BE2C (cell line): ENCODE results near the gene PCBP3.

ENCODE experiments used
- DNase-seq: peaks from one replicate; pipeline ENCODE4 v3.0.0-alpha.2; 2020
- H3K27me3 ChIP-seq: fragments of 250-450 bp; sonication (Bioruptor Pico); 2 replicates; pipeline ENCODE4 v1.5.1; 2020; ENCODE audit warnings: mild to moderate bottlenecking
- H3K36me3 ChIP-seq: fragments of 250-450 bp; sonication (Bioruptor Pico); 2 replicates; pipeline ENCODE4 v1.5.1; 2020; ENCODE audit warnings: mild to moderate bottlenecking
- H3K4me1 ChIP-seq: fragments of 250-450 bp; sonication (Bioruptor Pico); 2 replicates; pipeline ENCODE4 v1.5.1; 2020
- H3K4me3 ChIP-seq: 2 replicates; pipeline ENCODE4 v1.5.1; 2011; ENCODE audit warnings: low read depth, low read length
- H3K9me3 ChIP-seq: fragments of 250-450 bp; sonication (Bioruptor Pico); 2 replicates; pipeline ENCODE4 v1.5.1; 2020
- TF ChIP-seq, protein P1 (sequence below): IDR thresholded peaks from 2 replicates; pipeline ENCODE4 v1.5.1; 2012; ENCODE audit warnings: mild to moderate bottlenecking, low read depth, low read length

The PCBP3 gene

GRCh38 chr21:45741691-45742090 lies 98.2 kb downstream of the PCBP3 start:
- Histone ChIP-seq H3K4me1 (peaks cover 20% of the 10 kb centered on the region), H3K27me3 (no peaks in the 10 kb centered on the region), H3K36me3 (peaks cover 14% of the 10 kb centered on the region), H3K9me3 (no peaks in the 10 kb centered on the region), H3K4me3 (no peak overlapping the region)
- DNase-seq = peak; percentile 70
- TF ChIP-seq, protein P1, sequence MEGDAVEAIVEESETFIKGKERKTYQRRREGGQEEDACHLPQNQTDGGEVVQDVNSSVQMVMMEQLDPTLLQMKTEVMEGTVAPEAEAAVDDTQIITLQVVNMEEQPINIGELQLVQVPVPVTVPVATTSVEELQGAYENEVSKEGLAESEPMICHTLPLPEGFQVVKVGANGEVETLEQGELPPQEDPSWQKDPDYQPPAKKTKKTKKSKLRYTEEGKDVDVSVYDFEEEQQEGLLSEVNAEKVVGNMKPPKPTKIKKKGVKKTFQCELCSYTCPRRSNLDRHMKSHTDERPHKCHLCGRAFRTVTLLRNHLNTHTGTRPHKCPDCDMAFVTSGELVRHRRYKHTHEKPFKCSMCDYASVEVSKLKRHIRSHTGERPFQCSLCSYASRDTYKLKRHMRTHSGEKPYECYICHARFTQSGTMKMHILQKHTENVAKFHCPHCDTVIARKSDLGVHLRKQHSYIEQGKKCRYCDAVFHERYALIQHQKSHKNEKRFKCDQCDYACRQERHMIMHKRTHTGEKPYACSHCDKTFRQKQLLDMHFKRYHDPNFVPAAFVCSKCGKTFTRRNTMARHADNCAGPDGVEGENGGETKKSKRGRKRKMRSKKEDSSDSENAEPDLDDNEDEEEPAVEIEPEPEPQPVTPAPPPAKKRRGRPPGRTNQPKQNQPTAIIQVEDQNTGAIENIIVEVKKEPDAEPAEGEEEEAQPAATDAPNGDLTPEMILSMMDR = no peak

DNA sequence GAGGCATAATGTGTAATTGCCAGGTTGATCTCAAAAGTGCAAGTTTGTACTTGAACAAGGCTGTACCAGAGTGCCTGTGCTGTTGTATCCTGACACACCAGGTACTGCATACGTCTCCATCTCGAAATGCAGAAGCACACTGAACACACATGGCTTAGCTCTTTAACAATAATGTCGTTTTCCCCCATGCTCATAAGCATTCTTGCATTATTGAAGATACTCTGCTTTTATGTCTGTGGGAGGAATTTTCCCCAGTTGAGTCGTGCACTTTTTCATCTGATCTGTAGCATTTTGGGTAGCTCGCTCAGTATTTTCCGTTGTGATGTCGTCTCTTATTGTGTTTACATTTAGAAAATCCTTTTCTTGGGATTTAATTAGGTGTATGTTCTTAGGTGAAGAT lies 98.7 kb downstream of the PCBP3 start:
- H3K27me3 ChIP-seq = no peaks in the 10 kb centered on the region
- no peak overlapping the region for H3K4me3 ChIP-seq
- TF ChIP-seq, protein P1 = no peak
- peaks cover 19% of the 10 kb centered on the region for H3K4me1 ChIP-seq
- no peak for DNase-seq
- H3K9me3 ChIP-seq = no peaks in the 10 kb centered on the region
- H3K36me3 ChIP-seq = peaks cover 14% of the 10 kb centered on the region

GRCh38 chr21:45745256-45745655 lies 101.7 kb downstream of the PCBP3 start:
- TF ChIP-seq, protein P1 = no peak
- no peaks in the 10 kb centered on the region for H3K9me3 ChIP-seq
- no peak for DNase-seq
- H3K4me1 ChIP-seq = peaks cover 32% of the 10 kb centered on the region
- no peak overlapping the region for H3K4me3 ChIP-seq
- H3K36me3 ChIP-seq = peaks cover 19% of the 10 kb centered on the region
- H3K27me3 ChIP-seq = no peaks in the 10 kb centered on the region

DNA sequence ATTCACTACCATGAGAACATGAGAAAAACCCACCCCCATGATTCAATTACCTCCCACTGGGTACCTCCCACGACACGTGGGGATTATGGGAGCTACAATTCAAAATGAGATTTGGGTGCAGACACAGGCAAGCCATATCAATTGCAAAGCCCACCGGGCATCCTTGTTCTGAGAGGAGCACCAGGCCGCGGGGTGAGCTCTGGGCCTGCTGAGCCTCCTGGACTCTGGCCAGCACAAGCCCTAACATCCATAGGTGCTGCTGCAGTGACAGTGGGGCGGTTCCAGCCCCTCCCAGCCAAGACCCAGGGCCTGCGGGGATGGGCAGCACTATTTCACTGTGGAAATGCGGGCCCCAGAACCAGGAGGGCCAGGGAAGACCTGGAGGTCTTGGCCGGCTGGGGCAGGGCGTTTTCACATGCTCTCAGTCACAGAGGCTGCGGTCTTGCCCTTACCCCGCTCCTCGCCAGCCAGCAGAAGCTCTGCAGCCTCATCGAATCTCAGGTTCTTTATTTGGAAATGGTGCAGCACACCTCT lies 103.8 kb downstream of the PCBP3 start:
- TF ChIP-seq, protein P1 = no peak
- Histone ChIP-seq H3K4me3 (peak overlapping the region; percentile 27), H3K36me3 (peaks cover 26% of the 10 kb centered on the region), H3K27me3 (no peaks in the 10 kb centered on the region), H3K9me3 (no peaks in the 10 kb centered on the region), H3K4me1 (peaks cover 20% of the 10 kb centered on the region)
- peak; percentile 69 for DNase-seq

GRCh38 chr21:45747802-45748445 lies 104.4 kb downstream of the PCBP3 start:
- DNase-seq = peak; percentile 80
- TF ChIP-seq, protein P1 = no peak
- no peaks in the 10 kb centered on the region for H3K27me3 ChIP-seq
- H3K4me3 ChIP-seq = peak overlapping the region; percentile 27
- peaks cover 19% of the 10 kb centered on the region for H3K4me1 ChIP-seq
- H3K36me3 ChIP-seq = peaks cover 26% of the 10 kb centered on the region
- H3K9me3 ChIP-seq = no peaks in the 10 kb centered on the region

DNA sequence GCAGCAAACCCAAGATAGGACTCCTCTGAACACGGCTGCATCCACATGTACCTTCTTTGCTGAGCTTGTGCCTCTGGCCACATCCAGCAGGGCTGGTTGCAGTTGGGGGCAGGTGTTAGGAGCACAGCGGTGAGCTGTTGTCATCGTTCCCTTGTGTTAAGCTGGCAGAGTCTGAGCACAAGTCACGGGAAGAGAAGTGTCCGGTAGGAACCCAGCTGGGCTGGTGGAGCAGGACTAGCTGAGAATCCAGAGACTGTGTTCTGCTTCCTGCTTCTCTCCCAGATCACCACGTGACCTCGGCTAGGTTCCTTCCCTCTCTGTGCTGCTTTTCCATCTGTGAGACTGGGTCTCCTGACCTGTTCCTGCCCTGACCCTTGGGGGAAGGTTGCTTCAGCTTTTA lies 105.1 kb downstream of the PCBP3 start:
- H3K9me3 ChIP-seq = no peaks in the 10 kb centered on the region
- H3K4me1 ChIP-seq = peaks cover 19% of the 10 kb centered on the region
- no peaks in the 10 kb centered on the region for H3K27me3 ChIP-seq
- peak; percentile 44 for DNase-seq
- H3K4me3 ChIP-seq = peak overlapping the region; percentile 27
- peaks cover 26% of the 10 kb centered on the region for H3K36me3 ChIP-seq
- TF ChIP-seq, protein P1 = no peak
